ENCODE data around the gene SCN5A. TPM values are rescaled to one million over a fixed set of nuclear protein-coding genes. Genes with fewer than 3 reads are reported as not detected.

SCN5A gene
- total RNA-seq, 1 experiment from 2014 or later: 0.16 TPM

GRCh38 chr3:38538773-38539353 is 110.6 kb downstream of the SCN5A start:
- Histone ChIP-seq H3K9me3 (no peaks in the 10 kb centered on the region), H3K4me3 (ENCODE audit: low read depth, low read length) (no peak overlapping the region), H3K27me3 (replicated peaks; ENCODE audit: control insufficient read depth, insufficient read depth, low read length) (no peaks in the 10 kb centered on the region), H3K36me3 (ENCODE audit: control insufficient read depth, insufficient read depth, low read length) (no peaks in the 10 kb centered on the region), H3K4me1 (no peaks in the 10 kb centered on the region)
- intact Hi-C loops (cut with micrococcal nuclease; ENCODE audit: unreplicated experiment): no loop called here
- no peak overlapping the region for H3K4me3 Mint-ChIP-seq (ENCODE audit: unreplicated experiment)
- ChIA-PET CTCF (no interaction called here), POLR2A (no interaction called here)
- no peak for TF ChIP-seq CTCF (IDR thresholded peaks at IDR 0.05; ENCODE audit: insufficient read depth in 1 of 2, low read depth in 1 of 2, low read length in 1 of 2, severe bottlenecking in 1 of 2, unreplicated experiment in 1 of 2)
- no peaks in the 10 kb centered on the region for H3K9me3 Mint-ChIP-seq (ENCODE audit: unreplicated experiment)
- no peaks in the 10 kb centered on the region for H3K4me1 Mint-ChIP-seq (ENCODE audit: low read depth, unreplicated experiment)
- no TSS peak for BruUV-seq (replicated peaks)
- no peak overlapping the region for H3K27ac Mint-ChIP-seq (ENCODE audit: unreplicated experiment)
- no peaks in the 10 kb centered on the region for H3K36me3 Mint-ChIP-seq (ENCODE audit: insufficient read depth, unreplicated experiment)
- DNase-seq: no peak
- H3K27me3 Mint-ChIP-seq (ENCODE audit: insufficient read depth, unreplicated experiment): no peaks in the 10 kb centered on the region

GRCh38 chr3:38536671-38537070 is 112.8 kb downstream of the SCN5A start:
- Histone ChIP-seq H3K9me3 (no peaks in the 10 kb centered on the region), H3K4me1 (no peaks in the 10 kb centered on the region), H3K36me3 (ENCODE audit: control insufficient read depth, insufficient read depth, low read length) (no peaks in the 10 kb centered on the region), H3K4me3 (ENCODE audit: low read depth, low read length) (no peak overlapping the region), H3K27me3 (replicated peaks; ENCODE audit: control insufficient read depth, insufficient read depth, low read length) (no peaks in the 10 kb centered on the region)
- ChIA-PET POLR2A (no interaction called here), CTCF (no interaction called here)
- BruUV-seq (replicated peaks): no TSS peak
- TF ChIP-seq CTCF (IDR thresholded peaks at IDR 0.05; ENCODE audit: insufficient read depth in 1 of 2, low read depth in 1 of 2, low read length in 1 of 2, severe bottlenecking in 1 of 2, unreplicated experiment in 1 of 2): no peak
- H3K4me3 Mint-ChIP-seq (ENCODE audit: unreplicated experiment): no peak overlapping the region
- H3K9me3 Mint-ChIP-seq (ENCODE audit: unreplicated experiment): no peaks in the 10 kb centered on the region
- intact Hi-C loops (cut with micrococcal nuclease; ENCODE audit: unreplicated experiment): no loop called here
- H3K27me3 Mint-ChIP-seq (ENCODE audit: insufficient read depth, unreplicated experiment): no peaks in the 10 kb centered on the region
- H3K4me1 Mint-ChIP-seq (ENCODE audit: low read depth, unreplicated experiment): no peaks in the 10 kb centered on the region
- DNase-seq: no peak
- H3K27ac Mint-ChIP-seq (ENCODE audit: unreplicated experiment): no peak overlapping the region
- no peaks in the 10 kb centered on the region for H3K36me3 Mint-ChIP-seq (ENCODE audit: insufficient read depth, unreplicated experiment)

- no TSS peak for BruUV-seq (replicated peaks)
- CTCF ChIA-PET: no interaction called here
- no peaks in the 10 kb centered on the region for H3K4me1 Mint-ChIP-seq (ENCODE audit: low read depth, unreplicated experiment)
- H3K27me3 Mint-ChIP-seq (ENCODE audit: insufficient read depth, unreplicated experiment): no peaks in the 10 kb centered on the region
- H3K4me3 ChIP-seq (ENCODE audit: low read depth, low read length): no peak overlapping the region
- H3K36me3 Mint-ChIP-seq (ENCODE audit: insufficient read depth, unreplicated experiment): peaks cover 5% of the 10 kb centered on the region
- no peak for DNase-seq
- no peaks in the 10 kb centered on the region for H3K36me3 ChIP-seq (ENCODE audit: control insufficient read depth, insufficient read depth, low read length)
- no peak overlapping the region for H3K4me3 Mint-ChIP-seq (ENCODE audit: unreplicated experiment)
- no peaks in the 10 kb centered on the region for H3K9me3 ChIP-seq
- H3K27me3 ChIP-seq (replicated peaks; ENCODE audit: control insufficient read depth, insufficient read depth, low read length): no peaks in the 10 kb centered on the region
- H3K27ac Mint-ChIP-seq (ENCODE audit: unreplicated experiment): no peak overlapping the region
- no peaks in the 10 kb centered on the region for H3K9me3 Mint-ChIP-seq (ENCODE audit: unreplicated experiment)
- intact Hi-C loops (cut with micrococcal nuclease; ENCODE audit: unreplicated experiment): no loop called here
- POLR2A ChIA-PET: interaction anchor here (0.6 kb wide), 1 partner anchor 49 kb away, joined by 9 read pairs; no protein-coding TSS in a partner anchor
- H3K4me1 ChIP-seq: no peaks in the 10 kb centered on the region
- TF ChIP-seq CTCF (IDR thresholded peaks at IDR 0.05; ENCODE audit: insufficient read depth in 1 of 2, low read depth in 1 of 2, low read length in 1 of 2, severe bottlenecking in 1 of 2, unreplicated experiment in 1 of 2): no peak
Measured at GRCh38 chr3:38534604-38535003, 114.9 kb downstream of the SCN5A start.
